DMS 273 treated with DMSO at 0.1 percent for 48 hours (cell line): Measurements from ENCODE around the gene ZNF710.

Source experiments
- DNase-seq: peaks from one replicate; lab custom pipeline; 2025; lab: John Stamatoyannopoulos, UW

Gene ZNF710

GRCh38 chr15:89997079-89997478, 4.0 kb upstream of the ZNF710 start:
- DNase-seq, result no peak

GRCh38 chr15:89998141-89998661, 2.9 kb upstream of the ZNF710 start:
- no peak for DNase-seq

GRCh38 chr15:89998923-89999675, 2.0 kb upstream of the ZNF710 start:
- no peak for DNase-seq

- DNase-seq, result no peak
These were observed 1.4 kb upstream of the ZNF710 start for GRCh38 chr15:89999676-90000185.

- peak; percentile 15 for DNase-seq
These were observed 730 bp upstream of the ZNF710 start for GRCh38 chr15:90000186-90001001.

- DNase-seq, result no peak
These were observed 731 bp downstream of the ZNF710 start for GRCh38 chr15:90001683-90002427.

GRCh38 chr15:90002428-90002844, 1.3 kb downstream of the ZNF710 start:
- DNase-seq, result no peak

GRCh38 chr15:90003736-90004135, 2.6 kb downstream of the ZNF710 start:
- DNase-seq, result no peak

GRCh38 chr15:90004252-90004651, 3.1 kb downstream of the ZNF710 start:
- DNase-seq, result no peak

GRCh38 chr15:90004671-90005070, 3.5 kb downstream of the ZNF710 start:
- DNase-seq, result no peak

- no peak for DNase-seq
These were observed 5.3 kb downstream of the ZNF710 start for GRCh38 chr15:90006217-90007075.

GRCh38 chr15:90007076-90007460, 5.9 kb downstream of the ZNF710 start:
- DNase-seq, result no peak

GRCh38 chr15:90008607-90009006, 7.5 kb downstream of the ZNF710 start:
- DNase-seq, result no peak

- no peak for DNase-seq
These were observed 8.3 kb downstream of the ZNF710 start for GRCh38 chr15:90009301-90010022.

GRCh38 chr15:90011705-90012104, 10.6 kb downstream of the ZNF710 start:
- no peak for DNase-seq

GRCh38 chr15:90013503-90013937, 12.4 kb downstream of the ZNF710 start:
- no peak for DNase-seq

- no peak for DNase-seq
These were observed 14.2 kb downstream of the ZNF710 start for GRCh38 chr15:90015294-90015693.

- DNase-seq, result no peak
These were observed 14.6 kb downstream of the ZNF710 start for GRCh38 chr15:90015749-90016148.

GRCh38 chr15:90016721-90017120, 15.6 kb downstream of the ZNF710 start:
- no peak for DNase-seq

GRCh38 chr15:90018216-90018831, 17.2 kb downstream of the ZNF710 start:
- DNase-seq, result no peak
